CD8-positive, alpha-beta memory T cell (primary cell): ENCODE results near the gene TARM1. TPM values are rescaled to one million over a fixed set of nuclear protein-coding genes. Genes with fewer than 3 reads are reported as not detected.
"Not testable (repeated sequence)": the region's sequence is repeated elsewhere in the genome, so short reads cannot be mapped to it uniquely, and the experiment has no call there.

Source experiments
- CTCF ChIA-PET: fragments of 350-600 bp; sonication (Branson Sonifier 250); formaldehyde crosslinking; loops from one replicate; lab custom pipeline; 2021; ENCODE audit warnings: antibody characterized with exemption; lab: Charles Lee
- POLR2A ChIA-PET: fragments of 350-600 bp; sonication (Branson Sonifier 250); formaldehyde crosslinking; loops from one replicate; lab custom pipeline; 2021; ENCODE audit warnings: antibody characterized with exemption; lab: Charles Lee
- DNase-seq, 5 donors: peaks; one replicate each; pipeline versions ENCODE4 v3.0.0 to v3.0.0-alpha.2; 2020 to 2022; ENCODE audit warnings: mixed read lengths in 1 of 5
- H3K27ac ChIP-seq: one replicate; pipeline ENCODE4 v1.7.0; 2013; ENCODE audit warnings: low read depth, mild to moderate bottlenecking, low read length, moderate library complexity
- H3K27me3 ChIP-seq: 2 replicates; pipeline ENCODE4 v1.7.0; 2013; ENCODE audit warnings: low read length, mild to moderate bottlenecking; ENCODE audit not compliant: insufficient read depth, poor library complexity, severe bottlenecking
- H3K36me3 ChIP-seq: 2 replicates; pipeline ENCODE4 v1.7.0; 2013; ENCODE audit warnings: mild to moderate bottlenecking, low read length, moderate library complexity; ENCODE audit not compliant: insufficient read depth
- H3K4me1 ChIP-seq: 2 replicates; pipeline ENCODE4 v1.7.0; 2013; ENCODE audit warnings: mild to moderate bottlenecking, low read length, moderate library complexity; ENCODE audit not compliant: insufficient read depth
- H3K4me3 ChIP-seq: 2 replicates; pipeline ENCODE4 v1.7.0; 2013; ENCODE audit warnings: mild to moderate bottlenecking, low read length
- H3K9me3 ChIP-seq: 2 replicates; pipeline ENCODE4 v1.7.0; 2013; ENCODE audit warnings: mild to moderate bottlenecking, low read length
- H3K27ac Mint-ChIP-seq, 8 donors: one replicate each; pipeline ENCODE4 v1.8.0; 2020 to 2021; ENCODE audit warnings: mixed read lengths in 8 of 8, mild to moderate bottlenecking in 6 of 8, inconsistent platforms in 3 of 8, moderate library complexity in 3 of 8
- H3K27me3 Mint-ChIP-seq, 2 donors: one replicate each; pipeline ENCODE4 v1.8.0; 2020 to 2021; ENCODE audit warnings: mixed read lengths in 2 of 2, mild to moderate bottlenecking in 1 of 2, moderate library complexity in 1 of 2
- H3K36me3 Mint-ChIP-seq, 3 donors: one replicate each; pipeline ENCODE4 v1.8.0; 2020 to 2021; ENCODE audit warnings: mixed read lengths in 3 of 3, inconsistent platforms in 1 of 3, mild to moderate bottlenecking in 1 of 3
- H3K4me1 Mint-ChIP-seq, 3 donors: one replicate each; pipeline ENCODE4 v1.8.0; 2020 to 2021; ENCODE audit warnings: mixed read lengths in 3 of 3, inconsistent platforms in 1 of 3, mild to moderate bottlenecking in 1 of 3
- H3K4me3 Mint-ChIP-seq, 7 donors: one replicate each; pipeline ENCODE4 v1.8.0; 2020 to 2021; ENCODE audit warnings: mixed read lengths in 7 of 7, mild to moderate bottlenecking in 6 of 7, moderate library complexity in 4 of 7, inconsistent platforms in 2 of 7
- H3K9me3 Mint-ChIP-seq, 5 donors: one replicate each; pipeline ENCODE4 v1.8.0; 2020 to 2022; ENCODE audit warnings: mixed read lengths in 5 of 5, mild to moderate bottlenecking in 3 of 5, moderate library complexity in 2 of 5, inconsistent platforms in 1 of 5
- polyA plus RNA-seq: library from polyadenylated mRNA; unstranded; fragments of 300-500 nt; fragmentation: Illumina TruSeq; gene quantifications from one replicate; pipeline ENCODE4 v1.2.3, GENCODE V29; 2021
- total RNA-seq, 2 experiments: library from RNA; stranded (reverse); gene quantifications; one replicate each; pipeline ENCODE4 v1.2.3, GENCODE V29; 2021

TARM1 gene
- total and polyA plus RNA-seq, 3 experiments from 2014 or later = not detected

DNA sequence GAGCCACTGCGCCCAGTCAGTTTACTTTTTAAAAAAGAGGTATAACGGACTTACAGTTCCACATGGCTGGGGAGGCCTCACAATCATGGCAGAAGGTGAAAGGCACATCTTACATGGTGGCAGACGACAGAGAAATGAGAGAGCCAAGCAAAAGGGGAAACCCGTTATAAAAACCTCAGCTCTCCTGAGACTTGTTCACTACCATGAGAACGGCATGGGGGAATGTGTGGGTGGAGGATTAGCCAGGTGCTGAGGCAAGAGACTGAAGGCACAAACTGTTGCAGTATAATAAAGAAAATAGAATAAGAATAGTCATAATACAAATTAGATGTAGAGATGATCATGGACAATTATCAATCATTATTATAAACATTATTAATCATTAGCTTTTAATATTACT, 44.6 kb downstream of the TARM1 start:
- H3K4me1 Mint-ChIP-seq, H3K9me3 ChIP-seq, POLR2A ChIA-PET, H3K36me3 Mint-ChIP-seq, DNase-seq, H3K27me3 ChIP-seq, H3K9me3 Mint-ChIP-seq, H3K27ac ChIP-seq, H3K27ac Mint-ChIP-seq, H3K4me3 ChIP-seq, CTCF ChIA-PET, H3K4me1 ChIP-seq, H3K36me3 ChIP-seq, H3K4me3 Mint-ChIP-seq: not testable (repeated sequence)
- H3K27me3 Mint-ChIP-seq = peaks cover 12 to 24% of the 10 kb centered on the region in 2 donors

DNA sequence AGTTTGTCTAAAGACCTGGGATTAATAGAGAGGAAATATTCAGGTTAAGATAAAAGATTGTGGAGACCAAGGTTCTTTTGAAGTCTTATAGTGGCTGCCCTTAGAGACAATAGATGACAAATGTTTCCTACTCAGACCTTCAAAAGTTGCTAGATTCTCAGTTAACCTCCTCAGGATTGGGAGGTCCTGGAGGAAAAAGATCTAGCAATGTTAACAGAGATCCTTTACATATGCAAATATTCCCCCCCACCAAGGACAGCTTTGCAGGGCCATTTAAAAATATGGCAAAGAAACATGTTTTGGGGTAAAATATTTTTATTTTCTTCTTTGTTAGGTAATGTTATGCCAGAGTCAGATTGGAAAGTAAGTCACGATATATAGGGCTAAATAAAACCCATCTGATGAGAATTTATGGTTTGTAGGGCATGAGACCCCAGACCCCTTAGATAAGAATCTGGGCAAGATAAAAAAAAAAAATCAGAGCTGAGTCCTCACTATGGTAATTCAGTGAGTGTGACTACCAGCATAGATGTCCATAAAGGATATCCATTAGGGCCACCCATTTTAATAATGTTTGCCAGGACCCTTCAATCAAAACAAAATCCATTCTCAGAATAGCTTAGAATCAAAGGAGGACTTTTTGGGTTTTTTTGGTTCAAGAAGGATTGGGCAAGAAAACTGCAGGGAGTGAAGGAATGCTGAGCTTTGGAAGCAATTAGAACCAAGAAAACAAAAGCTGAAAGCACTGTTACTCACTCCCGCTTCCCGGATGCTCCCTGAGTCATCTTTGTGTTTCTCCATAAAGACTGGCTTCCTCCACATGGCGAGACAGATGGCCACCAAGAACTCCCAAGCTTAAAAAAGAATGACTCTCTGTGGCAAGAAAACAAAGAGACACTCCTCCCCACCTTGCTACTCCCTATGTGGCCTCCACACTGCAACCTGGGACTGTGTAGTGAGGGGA, 45.7 kb downstream of the TARM1 start:
- H3K27ac Mint-ChIP-seq = no peak overlapping the region
- Histone ChIP-seq H3K36me3 (no peaks in the 10 kb centered on the region), H3K4me3 (no peak overlapping the region), H3K27me3 (no peaks in the 10 kb centered on the region), H3K9me3 (no peaks in the 10 kb centered on the region), H3K4me1 (no peaks in the 10 kb centered on the region), H3K27ac (no peak overlapping the region)
- ChIA-PET CTCF (no interaction called here), POLR2A (no interaction called here)
- H3K27me3 Mint-ChIP-seq = peaks cover 12 to 32% of the 10 kb centered on the region in 2 donors
- H3K4me3 Mint-ChIP-seq = no peak overlapping the region
- H3K4me1 Mint-ChIP-seq = peaks cover 0 to 5% (median 0%) of the 10 kb centered on the region in 3 donors
- no peaks in the 10 kb centered on the region for H3K36me3 Mint-ChIP-seq
- H3K9me3 Mint-ChIP-seq = no peaks in the 10 kb centered on the region
- DNase-seq = no peak

DNA sequence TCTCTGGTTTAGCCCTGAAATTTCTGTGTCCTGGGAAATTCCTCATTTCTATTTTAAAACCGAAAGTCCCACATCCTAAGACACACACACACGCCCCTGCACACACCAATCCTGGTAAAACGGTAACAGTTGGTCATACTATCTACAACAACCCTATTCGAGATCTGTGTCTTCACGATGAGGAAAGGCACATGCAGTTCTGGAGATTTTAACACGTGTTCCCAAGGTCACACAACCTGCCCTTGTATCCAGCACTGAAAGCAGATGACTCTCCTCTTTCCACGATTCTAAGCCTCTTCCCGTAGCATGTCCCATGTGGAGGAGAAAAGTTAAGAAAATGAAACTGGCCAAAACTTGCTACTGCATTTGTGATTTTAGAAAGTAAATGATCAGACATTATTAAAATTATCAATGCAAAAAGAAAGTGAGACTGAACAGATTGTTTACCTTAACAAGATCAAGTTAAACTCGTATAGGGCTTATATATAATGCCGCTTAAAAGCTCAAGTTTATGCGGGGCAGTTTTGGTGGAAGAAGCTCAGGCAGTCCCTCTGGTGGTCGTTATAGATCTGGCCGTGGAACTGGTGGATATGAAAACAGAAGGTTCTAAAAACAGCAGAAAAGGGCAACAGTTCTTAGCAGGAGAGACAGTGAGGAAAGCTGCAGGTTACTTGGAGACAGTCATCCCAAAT, 50.1 kb downstream of the TARM1 start:
- CTCF ChIA-PET = interaction anchor here (1.0 kb wide), 2 partner anchors 178 to 236 kb away, joined by 3 read pairs; no protein-coding TSS in a partner anchor
- no peaks in the 10 kb centered on the region for H3K9me3 Mint-ChIP-seq
- no peaks in the 10 kb centered on the region for H3K27me3 ChIP-seq
- H3K4me1 Mint-ChIP-seq = peaks cover 0 to 5% (median 0%) of the 10 kb centered on the region in 3 donors
- no peak overlapping the region for H3K27ac Mint-ChIP-seq
- POLR2A ChIA-PET = no interaction called here
- no peak for DNase-seq
- H3K4me3 Mint-ChIP-seq = no peak overlapping the region
- H3K4me3 ChIP-seq = no peak overlapping the region
- no peaks in the 10 kb centered on the region for H3K9me3 ChIP-seq
- H3K27me3 Mint-ChIP-seq = peaks cover 15 to 33% of the 10 kb centered on the region in 2 donors
- H3K36me3 Mint-ChIP-seq = peaks cover 0 to 2% (median 0%) of the 10 kb centered on the region in 3 donors
- no peaks in the 10 kb centered on the region for H3K4me1 ChIP-seq
- H3K36me3 ChIP-seq = no peaks in the 10 kb centered on the region
- no peak overlapping the region for H3K27ac ChIP-seq

DNA sequence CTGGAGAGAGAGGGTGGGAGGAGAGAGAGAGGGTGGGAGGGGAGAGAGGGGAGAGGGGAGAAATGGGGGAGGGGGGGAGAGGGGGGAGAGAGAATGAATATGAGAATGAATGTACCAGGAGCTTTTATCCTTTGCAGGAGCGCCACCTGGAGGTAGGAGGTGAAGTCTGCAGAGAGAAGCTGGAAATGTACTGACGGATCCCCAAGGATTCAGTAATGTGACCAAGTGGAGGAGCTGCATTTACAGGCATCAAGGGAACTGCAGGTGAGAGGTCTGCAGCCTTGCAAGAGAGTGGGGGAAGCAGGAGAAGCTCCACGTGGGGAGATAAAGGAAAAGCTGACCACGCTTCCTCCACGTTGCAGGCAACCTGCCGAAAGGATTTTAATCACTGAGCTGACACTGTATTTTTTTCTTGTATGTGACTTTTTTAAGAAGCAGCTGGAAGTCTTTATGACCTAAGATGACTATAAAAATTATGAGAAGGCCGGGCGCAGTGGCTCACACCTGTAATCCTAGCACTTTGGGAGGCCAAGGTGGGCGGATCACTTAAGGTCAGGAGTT, 51.2 kb downstream of the TARM1 start:
- Histone ChIP-seq H3K4me3 (no peak overlapping the region), H3K4me1 (no peaks in the 10 kb centered on the region), H3K9me3 (no peaks in the 10 kb centered on the region), H3K36me3 (no peaks in the 10 kb centered on the region), H3K27me3 (no peaks in the 10 kb centered on the region), H3K27ac (no peak overlapping the region)
- H3K27ac Mint-ChIP-seq = no peak overlapping the region
- H3K27me3 Mint-ChIP-seq = peaks cover 12 to 33% of the 10 kb centered on the region in 2 donors
- DNase-seq = peak; percentile 10 to 60 (median 27)
- ChIA-PET CTCF (interaction anchor here (0.8 to 1.6 kb wide), 7 partner anchors 8 to 237 kb away, joined by 3 to 8 read pairs (median 4); no protein-coding TSS in a partner anchor), POLR2A (no interaction called here)
- peaks cover 0 to 5% (median 0%) of the 10 kb centered on the region in 3 donors for H3K4me1 Mint-ChIP-seq
- H3K9me3 Mint-ChIP-seq = no peaks in the 10 kb centered on the region
- peaks cover 0 to 2% (median 0%) of the 10 kb centered on the region in 3 donors for H3K36me3 Mint-ChIP-seq
- no peak overlapping the region for H3K4me3 Mint-ChIP-seq

DNA sequence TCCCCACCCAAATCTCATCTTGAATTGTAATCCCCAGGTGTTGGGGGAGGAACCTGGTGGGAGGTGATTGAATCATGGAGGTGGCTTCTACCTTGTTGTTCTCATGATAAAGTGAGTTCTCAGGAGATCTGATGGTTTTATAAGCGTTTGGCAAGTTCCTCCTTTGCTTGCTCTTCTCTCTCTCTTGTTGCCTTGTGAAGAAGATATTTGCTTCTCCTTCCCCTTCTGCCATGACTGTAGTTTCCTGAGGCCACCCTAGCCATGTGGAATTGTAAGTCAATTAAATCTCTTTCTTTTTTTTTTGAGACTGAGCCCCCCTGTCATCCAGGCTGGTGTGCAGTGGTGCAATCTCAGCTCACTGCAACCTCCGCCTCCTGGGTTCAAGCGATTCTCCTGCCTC, 51.9 kb downstream of the TARM1 start:
- H3K9me3 ChIP-seq = no peaks in the 10 kb centered on the region
- Mint-ChIP-seq H3K4me3 (no peak overlapping the region), H3K4me1 (peaks cover 0 to 5% (median 0%) of the 10 kb centered on the region in 3 donors), H3K9me3 (no peaks in the 10 kb centered on the region), H3K36me3 (peaks cover 0 to 2% (median 0%) of the 10 kb centered on the region in 3 donors), H3K27me3 (peaks cover 12 to 38% of the 10 kb centered on the region in 2 donors), H3K27ac (no peak overlapping the region)
- no peaks in the 10 kb centered on the region for H3K4me1 ChIP-seq
- no peak overlapping the region for H3K4me3 ChIP-seq
- H3K36me3 ChIP-seq = no peaks in the 10 kb centered on the region
- ChIA-PET POLR2A (no interaction called here), CTCF (interaction anchor here (1.3 to 1.6 kb wide), 4 partner anchors 9 to 188 kb away, joined by 3 to 8 read pairs (median 4); no protein-coding TSS in a partner anchor)
- no peak for DNase-seq
- peaks cover 3% of the 10 kb centered on the region for H3K27me3 ChIP-seq
- H3K27ac ChIP-seq = no peak overlapping the region

DNA sequence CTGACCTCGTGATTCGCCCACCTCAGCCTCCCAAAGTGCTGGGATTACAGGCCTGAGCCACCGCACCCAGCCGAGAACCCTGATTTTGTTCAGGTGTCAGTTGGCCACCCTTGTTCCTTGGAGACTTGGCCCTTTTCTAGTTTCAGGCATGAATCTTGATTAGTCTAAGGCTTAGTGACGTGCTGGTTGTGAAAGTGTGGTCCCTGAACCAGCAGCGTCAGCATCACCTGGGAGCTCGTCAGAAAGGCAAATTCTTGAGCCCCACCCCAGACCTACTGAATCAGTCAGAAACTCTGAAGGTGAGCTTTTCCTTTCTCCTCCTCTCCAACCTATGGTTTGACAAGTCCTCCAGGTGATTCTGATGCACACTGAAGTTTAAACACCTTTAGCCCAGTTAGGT, 54.5 kb downstream of the TARM1 start:
- Mint-ChIP-seq H3K27ac (no peak overlapping the region), H3K9me3 (no peaks in the 10 kb centered on the region), H3K4me1 (peaks cover 2 to 6% (median 5%) of the 10 kb centered on the region in 3 donors), H3K36me3 (peaks cover 0 to 2% (median 0%) of the 10 kb centered on the region in 3 donors), H3K4me3 (no peak overlapping the region), H3K27me3 (peaks cover 12 to 48% of the 10 kb centered on the region in 2 donors)
- POLR2A ChIA-PET = no interaction called here
- Histone ChIP-seq H3K27ac (no peak overlapping the region), H3K27me3 (peaks cover 3% of the 10 kb centered on the region), H3K4me1 (no peaks in the 10 kb centered on the region), H3K36me3 (no peaks in the 10 kb centered on the region), H3K4me3 (no peak overlapping the region), H3K9me3 (no peaks in the 10 kb centered on the region)
- CTCF ChIA-PET = interaction anchor here (0.7 to 1.6 kb wide), 2 partner anchors 145 to 234 kb away, joined by 3 to 4 read pairs; partner anchors contain the start of gene PRKCG
- DNase-seq = no peak

DNA sequence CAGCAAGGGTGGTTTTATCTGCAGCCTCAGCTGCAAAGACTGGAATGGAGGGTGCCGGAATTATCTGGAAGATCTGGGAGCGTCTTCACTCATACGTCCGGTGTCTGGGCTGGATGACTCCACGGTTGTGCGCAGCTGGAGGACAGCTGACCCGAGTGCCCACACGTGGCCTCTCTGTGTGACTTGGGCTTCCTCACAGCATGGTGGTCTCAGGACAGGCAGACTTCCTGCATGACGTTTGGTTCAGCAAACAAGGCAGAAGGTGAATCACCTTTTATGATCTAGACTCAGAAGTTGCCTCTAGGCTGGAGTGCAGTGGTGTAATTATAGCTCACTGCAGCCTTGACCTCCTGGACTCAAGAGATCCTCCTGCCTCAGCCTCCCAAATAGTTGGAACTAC, 56.5 kb downstream of the TARM1 start:
- Histone ChIP-seq H3K4me1 (no peaks in the 10 kb centered on the region), H3K36me3 (no peaks in the 10 kb centered on the region), H3K27ac (no peak overlapping the region), H3K9me3 (no peaks in the 10 kb centered on the region), H3K4me3 (no peak overlapping the region), H3K27me3 (peaks cover 3% of the 10 kb centered on the region)
- Mint-ChIP-seq H3K27ac (no peak overlapping the region), H3K27me3 (peaks cover 15 to 38% of the 10 kb centered on the region in 2 donors), H3K4me3 (no peak overlapping the region), H3K9me3 (no peaks in the 10 kb centered on the region), H3K36me3 (no peaks in the 10 kb centered on the region), H3K4me1 (peaks cover 0 to 6% (median 2%) of the 10 kb centered on the region in 3 donors)
- POLR2A ChIA-PET = no interaction called here
- no peak for DNase-seq
- CTCF ChIA-PET = interaction anchor here (0.9 to 4.4 kb wide), 9 partner anchors 9 to 232 kb away, joined by 3 to 28 read pairs (median 4); partner anchors contain the start of gene PRKCG
